ENCODE measurements around the gene NME1.

DNA sequence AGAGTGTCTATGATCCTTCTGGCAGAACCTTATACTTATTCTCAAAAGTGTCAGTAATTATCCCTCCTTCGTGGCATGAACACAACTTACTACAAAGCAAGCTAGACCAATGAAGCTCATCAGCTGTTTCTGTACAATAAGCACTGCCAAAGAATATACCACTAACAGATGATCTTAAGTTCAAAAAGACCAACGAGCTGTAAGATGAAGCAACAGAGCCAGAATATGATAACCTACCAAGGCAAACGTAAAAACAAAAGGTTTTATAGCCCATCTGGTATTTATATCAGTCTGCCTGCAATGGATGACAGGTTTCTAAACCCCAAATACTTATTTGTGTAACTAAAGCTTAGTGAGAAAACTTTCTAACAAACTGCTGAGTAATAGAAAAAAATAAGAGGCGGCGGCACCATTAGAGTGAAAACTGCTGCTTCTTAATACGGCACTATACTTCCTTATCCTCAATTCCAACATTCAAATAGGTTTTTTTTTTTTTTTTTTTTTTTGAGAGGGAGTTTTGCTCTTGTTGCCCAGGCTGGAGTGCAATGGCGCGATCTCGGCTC, 35.0 kb downstream of the NME1 start:
- TF ChIP-seq EZH2 (IDR thresholded peaks at IDR 0.05; ENCODE audit: low read length, unreplicated experiment), result no peak
- no peak for TF ChIP-seq EZH2phosphoT487 (IDR thresholded peaks at IDR 0.05; ENCODE audit: borderline replicate concordance, low read length)
